WTC11 (cell line): ENCODE results near the gene MYO15A. TPM values are rescaled to one million over a fixed set of nuclear protein-coding genes. Genes with fewer than 3 reads are reported as not detected.

ENCODE experiments used
- ATAC-seq: fragments of 200-7000 bp; cut with Tn5 transposase; 2 replicates; pipeline ENCODE4 v1.10.0; 2021; ENCODE audit warnings: mild to moderate bottlenecking, moderate library complexity
- CTCF ChIA-PET: fragments of 300-600 bp; sonication (Branson Sonifier 250); formaldehyde crosslinking; loops from one replicate; lab custom pipeline; 2021; ENCODE audit warnings: antibody characterized with exemption; lab: Charles Lee
- POLR2A ChIA-PET: fragments of 350-600 bp; sonication (Branson Sonifier 250); formaldehyde crosslinking; loops from one replicate; lab custom pipeline; 2021; ENCODE audit warnings: antibody characterized with exemption; lab: Charles Lee
- DNase-seq: peaks from one replicate; pipeline ENCODE4 v3.0.0; 2021; ENCODE audit warnings: low spot score
- H3K27ac Mint-ChIP-seq: 2 replicates; pipeline ENCODE4 v1.8.0; 2021; ENCODE audit warnings: mixed read lengths
- H3K27me3 Mint-ChIP-seq: 2 replicates; pipeline ENCODE4 v1.8.0; 2021; ENCODE audit warnings: low read depth, mild to moderate bottlenecking, moderate library complexity, mixed read lengths
- H3K36me3 Mint-ChIP-seq: 2 replicates; pipeline ENCODE4 v1.8.0; 2021; ENCODE audit warnings: mixed read lengths
- H3K4me1 Mint-ChIP-seq: 2 replicates; pipeline ENCODE4 v1.8.0; 2022; ENCODE audit warnings: mixed read lengths
- H3K4me3 Mint-ChIP-seq: 2 replicates; pipeline ENCODE4 v1.8.0; 2021; ENCODE audit warnings: mild to moderate bottlenecking, moderate library complexity, mixed read lengths
- H3K9me3 Mint-ChIP-seq: 2 replicates; pipeline ENCODE4 v1.8.0; 2021; ENCODE audit warnings: mixed read lengths
- ATF1 ChIP-seq: sonication (generic); formaldehyde crosslinking; IDR thresholded peaks from 2 replicates; pipeline ENCODE4 v1.8.1; 2023; ENCODE audit warnings: mild to moderate bottlenecking, moderate library complexity, missing genetic modification reagents
- E2F1 ChIP-seq: sonication (generic); formaldehyde crosslinking; IDR thresholded peaks from 2 replicates; pipeline ENCODE4 v1.8.0; 2022; ENCODE audit warnings: mild to moderate bottlenecking, missing genetic modification reagents
- ETV6 ChIP-seq: sonication (generic); formaldehyde crosslinking; IDR thresholded peaks from 2 replicates; pipeline ENCODE4 v1.8.1; 2022; ENCODE audit warnings: mild to moderate bottlenecking, missing genetic modification reagents
- FOXP1 ChIP-seq: sonication (generic); formaldehyde crosslinking; IDR thresholded peaks from 2 replicates; pipeline ENCODE4 v1.8.0; 2022; ENCODE audit warnings: missing genetic modification reagents, mild to moderate bottlenecking, moderate library complexity, borderline replicate concordance
- GTF2I ChIP-seq: fragments of 250-450 bp; sonication (Bioruptor Pico); conservative IDR thresholded peaks from 2 replicates; pipeline ENCODE4 v1.4.0; 2021; ENCODE audit warnings: mild to moderate bottlenecking
- KAT7 ChIP-seq: sonication (generic); formaldehyde crosslinking; IDR thresholded peaks from 2 replicates; pipeline ENCODE4 v1.8.1; 2023; ENCODE audit warnings: missing genetic modification reagents, mild to moderate bottlenecking, borderline replicate concordance
- NFE2L1 ChIP-seq: sonication (generic); formaldehyde crosslinking; IDR thresholded peaks from 2 replicates; pipeline ENCODE4 v1.8.1; 2023; ENCODE audit warnings: missing genetic modification reagents
- RELA ChIP-seq: sonication (generic); formaldehyde crosslinking; IDR thresholded peaks from 2 replicates; pipeline ENCODE4 v1.8.1; 2022; ENCODE audit warnings: missing genetic modification reagents, mild to moderate bottlenecking, borderline replicate concordance
- ZNF121 ChIP-seq: sonication (generic); formaldehyde crosslinking; IDR thresholded peaks from 2 replicates; pipeline ENCODE4 v1.8.0; 2023; ENCODE audit warnings: missing genetic modification reagents
- ZNF219 ChIP-seq: sonication (generic); formaldehyde crosslinking; IDR thresholded peaks from 2 replicates; pipeline ENCODE4 v1.8.0; 2023; ENCODE audit warnings: missing genetic modification reagents, mild to moderate bottlenecking, borderline replicate concordance
- ZNF281 ChIP-seq: sonication (generic); formaldehyde crosslinking; IDR thresholded peaks from 2 replicates; pipeline ENCODE4 v1.8.0; 2023; ENCODE audit warnings: mild to moderate bottlenecking, missing genetic modification reagents
- ZNF671 ChIP-seq: fragments of 250-450 bp; sonication (Bioruptor Pico); IDR thresholded peaks from 2 replicates; pipeline ENCODE4 v1.8.0; 2021; ENCODE audit warnings: mild to moderate bottlenecking
- total RNA-seq: library from RNA; stranded (reverse); gene quantifications from 3 replicates; pipeline ENCODE4 v1.2.3, GENCODE V29; 2021
- TF ChIP-seq, protein P1 (sequence below): sonication (generic); formaldehyde crosslinking; IDR thresholded peaks from 2 replicates; pipeline ENCODE4 v1.8.1; 2022; ENCODE audit warnings: mild to moderate bottlenecking, moderate library complexity, missing genetic modification reagents
- TF ChIP-seq, protein P2 (sequence below): fragments of 250-450 bp; sonication (Bioruptor Pico); conservative IDR thresholded peaks from 2 replicates; pipeline ENCODE4 v1.9.0; 2021; ENCODE audit warnings: mild to moderate bottlenecking

Gene MYO15A
- total RNA-seq, 1 experiment from 2014 or later: 2.6 TPM

DNA sequence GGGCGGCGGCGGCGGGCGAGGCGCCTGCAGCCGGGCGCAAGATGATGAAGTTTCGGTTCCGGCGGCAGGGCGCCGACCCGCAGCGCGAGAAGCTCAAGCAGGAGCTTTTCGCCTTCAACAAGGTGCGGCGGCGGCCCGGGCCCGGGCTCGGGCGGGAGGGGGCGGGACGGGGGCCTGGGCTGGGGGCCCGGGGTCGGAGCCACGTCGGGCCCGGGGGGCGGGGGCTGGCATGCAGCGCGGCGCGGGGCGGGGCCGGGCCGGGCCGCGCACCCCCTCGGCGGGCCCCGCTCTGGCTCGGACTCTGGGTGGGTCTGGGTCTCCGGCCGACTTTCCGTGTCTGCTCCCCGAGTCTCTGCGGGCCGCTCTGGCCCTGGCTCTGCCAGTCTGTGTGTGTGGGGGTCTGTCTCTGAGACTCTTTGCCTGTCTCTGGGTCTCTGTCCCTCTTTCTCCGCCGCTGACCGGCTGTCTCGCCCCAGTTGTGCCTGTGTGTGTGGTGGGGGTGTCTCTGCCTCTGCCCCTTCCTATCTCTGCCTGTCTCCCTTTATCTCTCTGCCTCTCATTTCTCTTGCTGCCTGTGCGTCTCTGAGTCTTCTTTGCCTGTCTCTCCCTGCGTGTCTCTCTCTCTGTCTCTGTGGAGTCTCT lies 117.2 kb downstream of the MYO15A start:
- ChIA-PET CTCF (interaction anchor here (1.8 to 1.9 kb wide), 2 partner anchors 8 to 85 kb away, joined by 8 to 9 read pairs; no protein-coding TSS in a partner anchor), POLR2A (interaction anchor here (1.9 kb wide), 1 partner anchor 22 kb away, joined by 17 read pairs; no protein-coding TSS in a partner anchor)
- Mint-ChIP-seq H3K4me3 (peak overlapping the region; percentile 89), H3K36me3 (no peaks in the 10 kb centered on the region), H3K27ac (peak overlapping the region; percentile 89), H3K27me3 (no peaks in the 10 kb centered on the region), H3K9me3 (no peaks in the 10 kb centered on the region), H3K4me1 (peaks cover 23% of the 10 kb centered on the region)
- ATAC-seq (peak; percentile 0), DNase-seq (peak; percentile 60)
- TF ChIP-seq GTF2I (CRISPR knock-in tag) (no peak), ATF1 (CRISPR knock-in tag) (no peak), ZNF219 (CRISPR knock-in tag) (no peak), NFE2L1 (CRISPR knock-in tag) (0 out of 2 replicates have a peak, but pooled peaks have one; percentile 70), FOXP1 (CRISPR knock-in tag) (0 out of 2 replicates have a peak, but pooled peaks have one; percentile 23), KAT7 (0 out of 2 replicates have a peak, but pooled peaks have one; percentile 56)
- TF ChIP-seq, protein P1, sequence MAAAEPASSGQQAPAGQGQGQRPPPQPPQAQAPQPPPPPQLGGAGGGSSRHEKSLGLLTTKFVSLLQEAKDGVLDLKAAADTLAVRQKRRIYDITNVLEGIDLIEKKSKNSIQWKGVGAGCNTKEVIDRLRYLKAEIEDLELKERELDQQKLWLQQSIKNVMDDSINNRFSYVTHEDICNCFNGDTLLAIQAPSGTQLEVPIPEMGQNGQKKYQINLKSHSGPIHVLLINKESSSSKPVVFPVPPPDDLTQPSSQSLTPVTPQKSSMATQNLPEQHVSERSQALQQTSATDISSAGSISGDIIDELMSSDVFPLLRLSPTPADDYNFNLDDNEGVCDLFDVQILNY (CRISPR knock-in tag): no peak

DNA sequence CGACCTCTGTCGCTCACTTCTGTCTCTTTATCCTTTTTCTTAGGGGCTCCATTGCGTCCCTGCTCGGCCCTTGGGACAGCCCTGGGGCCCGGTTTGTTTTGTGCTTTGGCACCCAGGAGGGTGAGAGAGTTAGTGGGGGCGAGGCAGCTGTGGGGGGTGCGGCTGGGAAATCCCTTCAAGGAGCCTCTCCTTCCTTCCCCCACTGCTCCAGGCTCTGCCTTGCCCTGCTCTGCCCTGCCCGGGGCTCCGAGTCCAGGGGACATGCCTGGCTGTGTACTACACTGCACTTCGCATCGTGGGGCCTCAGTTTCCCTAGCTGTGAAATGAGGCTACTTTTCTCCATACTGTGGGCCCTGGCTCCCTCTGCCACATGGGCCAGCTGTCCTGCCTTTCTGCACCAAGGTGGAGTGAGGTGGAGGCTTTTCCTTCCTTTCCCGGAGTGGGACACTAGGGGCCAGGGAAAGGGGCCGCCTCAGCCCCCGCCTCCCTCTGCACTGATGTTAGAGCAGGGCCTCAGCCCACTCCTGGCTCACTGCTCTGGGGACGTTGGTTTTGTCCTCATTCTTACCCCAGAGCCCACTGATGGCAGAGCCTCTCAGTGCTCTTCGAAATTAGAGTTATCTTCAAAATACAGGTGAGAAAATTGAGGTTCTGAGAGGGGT lies 117.9 kb downstream of the MYO15A start:
- no peaks in the 10 kb centered on the region for H3K9me3 Mint-ChIP-seq
- H3K27ac Mint-ChIP-seq: peak overlapping the region; percentile 89
- peaks cover 23% of the 10 kb centered on the region for H3K4me1 Mint-ChIP-seq
- POLR2A ChIA-PET: interaction anchor here (0.8 kb wide), 1 partner anchor 21 kb away, joined by 4 read pairs; no protein-coding TSS in a partner anchor
- CTCF ChIA-PET: interaction anchor here (1.9 kb wide), 1 partner anchor 9 kb away, joined by 9 read pairs; no protein-coding TSS in a partner anchor
- no peaks in the 10 kb centered on the region for H3K36me3 Mint-ChIP-seq
- no peak for ATAC-seq
- peak overlapping the region; percentile 89 for H3K4me3 Mint-ChIP-seq
- TF ChIP-seq RELA (CRISPR knock-in tag) (no peak), ZNF671 (no peak), ZNF121 (CRISPR knock-in tag) (no peak), ETV6 (CRISPR knock-in tag) (no peak), E2F1 (CRISPR knock-in tag) (no peak), ZNF281 (CRISPR knock-in tag) (no peak)
- TF ChIP-seq, protein P2, sequence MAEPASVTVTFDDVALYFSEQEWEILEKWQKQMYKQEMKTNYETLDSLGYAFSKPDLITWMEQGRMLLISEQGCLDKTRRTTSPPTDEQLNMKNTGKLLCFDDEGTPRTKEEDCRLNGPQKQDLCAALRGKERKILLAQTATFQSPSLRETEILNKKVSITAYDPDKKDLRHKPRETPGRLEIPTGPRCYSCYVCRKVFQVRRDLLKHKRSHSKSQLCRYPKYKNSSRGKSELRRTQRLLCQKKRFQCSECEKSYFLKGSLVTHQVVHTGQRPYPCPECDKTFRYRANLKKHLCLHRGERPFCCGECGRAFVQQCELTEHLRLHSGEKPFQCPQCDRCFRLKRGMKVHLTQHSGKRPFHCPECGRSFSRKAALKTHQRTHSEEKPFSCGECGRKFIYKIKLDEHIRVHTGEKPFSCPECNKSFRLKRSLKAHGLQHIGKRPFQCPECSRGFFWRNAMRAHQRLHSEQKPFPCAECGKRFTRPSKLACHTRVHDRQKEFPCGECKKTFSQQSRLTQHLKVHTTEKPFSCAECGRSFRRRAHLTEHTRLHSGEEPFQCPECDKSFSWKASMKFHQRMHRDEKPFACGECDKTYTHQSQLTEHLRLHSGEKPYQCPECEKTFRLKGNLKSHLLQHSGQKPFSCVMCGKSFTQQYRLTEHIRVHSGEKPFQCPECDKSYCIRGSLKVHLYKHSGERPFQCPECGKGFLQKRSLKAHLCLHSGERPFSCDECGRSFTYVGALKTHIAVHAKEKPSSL (CRISPR knock-in tag): no peak
- TF ChIP-seq, all 79 proteins: peak for 0
- no peak for DNase-seq
- no peaks in the 10 kb centered on the region for H3K27me3 Mint-ChIP-seq
